HUES64 (cell line): ENCODE measurements around the gene BMAL1.

Experiments used
- H3K27ac ChIP-seq: 2 replicates; pipeline ENCODE4 v1.7.0; 2013; ENCODE audit warnings: low read depth, low read length, inconsistent platforms
- H3K27me3 ChIP-seq: 2 replicates; pipeline ENCODE4 v1.6.1; 2013; ENCODE audit warnings: mild to moderate bottlenecking, low read length; ENCODE audit not compliant: insufficient read depth
- H3K36me3 ChIP-seq: 2 replicates; pipeline ENCODE4 v1.6.1; 2013; ENCODE audit warnings: mild to moderate bottlenecking, low read length; ENCODE audit not compliant: insufficient read depth
- H3K4me1 ChIP-seq: 2 replicates; pipeline ENCODE4 v1.6.1; 2013; ENCODE audit warnings: mild to moderate bottlenecking, low read length, moderate library complexity; ENCODE audit not compliant: insufficient read depth
- H3K4me3 ChIP-seq: 2 replicates; pipeline ENCODE4 v1.5.1; 2013; ENCODE audit warnings: mild to moderate bottlenecking, low read length, moderate library complexity
- H3K9ac ChIP-seq: 2 replicates; pipeline ENCODE4 v1.6.1; 2013; ENCODE audit warnings: mild to moderate bottlenecking, low read depth, low read length
- H3K9me3 ChIP-seq: 2 replicates; pipeline ENCODE4 v1.6.1; 2013; ENCODE audit warnings: low read depth, low read length; ENCODE audit not compliant: insufficient read depth
- WGBS: fragments of 150-250, 120-280 bp; methylation state at CpG from one replicate; pipeline ENCODE4 v1.1.7; 2013; ENCODE audit warnings: missing lambda C conversion rate; 5-methylcytosine and 5-hydroxymethylcytosine counted together

BMAL1 gene

GRCh38 chr11:13292970-13293369 is 15.4 kb downstream of the BMAL1 start:
- H3K27ac ChIP-seq: no peak overlapping the region
- WGBS: 87% methylated on average over 2 of the region's 2 CpGs
- no peaks in the 10 kb centered on the region for H3K4me1 ChIP-seq
- H3K4me3 ChIP-seq: no peak overlapping the region
- no peak overlapping the region for H3K9ac ChIP-seq
- H3K36me3 ChIP-seq: no peaks in the 10 kb centered on the region
- H3K9me3 ChIP-seq: no peaks in the 10 kb centered on the region
- no peaks in the 10 kb centered on the region for H3K27me3 ChIP-seq

GRCh38 chr11:13294178-13294577 is 16.6 kb downstream of the BMAL1 start:
- Histone ChIP-seq H3K4me1 (no peaks in the 10 kb centered on the region), H3K9ac (no peak overlapping the region), H3K27ac (no peak overlapping the region), H3K9me3 (no peaks in the 10 kb centered on the region), H3K36me3 (no peaks in the 10 kb centered on the region), H3K4me3 (no peak overlapping the region), H3K27me3 (no peaks in the 10 kb centered on the region)
- 73% methylated on average over 4 of the region's 4 CpGs for WGBS

- Histone ChIP-seq H3K9me3 (no peaks in the 10 kb centered on the region), H3K9ac (no peak overlapping the region), H3K27ac (no peak overlapping the region), H3K27me3 (no peaks in the 10 kb centered on the region), H3K4me1 (no peaks in the 10 kb centered on the region), H3K4me3 (no peak overlapping the region), H3K36me3 (no peaks in the 10 kb centered on the region)
- 94% methylated on average over 8 of the region's 9 CpGs for WGBS
These were observed 17.4 kb downstream of the BMAL1 start for GRCh38 chr11:13294771-13295579.

GRCh38 chr11:13297308-13297916 is 19.8 kb downstream of the BMAL1 start:
- no peak overlapping the region for H3K9ac ChIP-seq

GRCh38 chr11:13297917-13298356 is 20.3 kb downstream of the BMAL1 start:
- no peak overlapping the region for H3K27ac ChIP-seq
- no peaks in the 10 kb centered on the region for H3K4me1 ChIP-seq
- H3K4me3 ChIP-seq: no peak overlapping the region
- H3K27me3 ChIP-seq: no peaks in the 10 kb centered on the region
- 71% methylated on average over 5 of the region's 5 CpGs for WGBS
- no peaks in the 10 kb centered on the region for H3K36me3 ChIP-seq
- no peak overlapping the region for H3K9ac ChIP-seq
- no peaks in the 10 kb centered on the region for H3K9me3 ChIP-seq

More at GRCh38 chr11:13297308-13297916, 19.8 kb downstream of the BMAL1 start:
- no peaks in the 10 kb centered on the region for H3K4me1 ChIP-seq
- 93% methylated on average over 5 of the region's 5 CpGs for WGBS
- H3K4me3 ChIP-seq: no peak overlapping the region
- no peaks in the 10 kb centered on the region for H3K9me3 ChIP-seq
- H3K27me3 ChIP-seq: no peaks in the 10 kb centered on the region
- H3K36me3 ChIP-seq: no peaks in the 10 kb centered on the region
- H3K27ac ChIP-seq: no peak overlapping the region

- Histone ChIP-seq H3K27ac (no peak overlapping the region), H3K27me3 (no peaks in the 10 kb centered on the region)
- WGBS: 70% methylated on average over 4 of the region's 4 CpGs
These were observed 21.2 kb downstream of the BMAL1 start for GRCh38 chr11:13298765-13299164.

GRCh38 chr11:13301522-13301921 is 23.9 kb downstream of the BMAL1 start:
- no peak overlapping the region for H3K27ac ChIP-seq
- H3K9me3 ChIP-seq: no peaks in the 10 kb centered on the region
- no peaks in the 10 kb centered on the region for H3K4me1 ChIP-seq
- H3K27me3 ChIP-seq: no peaks in the 10 kb centered on the region
- no peak overlapping the region for H3K9ac ChIP-seq
- H3K4me3 ChIP-seq: no peak overlapping the region
- H3K36me3 ChIP-seq: no peaks in the 10 kb centered on the region

More at GRCh38 chr11:13298765-13299164, 21.2 kb downstream of the BMAL1 start:
- Histone ChIP-seq H3K9me3 (no peaks in the 10 kb centered on the region), H3K9ac (no peak overlapping the region), H3K4me3 (no peak overlapping the region), H3K4me1 (no peaks in the 10 kb centered on the region), H3K36me3 (no peaks in the 10 kb centered on the region)

GRCh38 chr11:13302420-13302958 is 24.9 kb downstream of the BMAL1 start:
- Histone ChIP-seq H3K9ac (no peak overlapping the region), H3K9me3 (no peaks in the 10 kb centered on the region), H3K27me3 (no peaks in the 10 kb centered on the region), H3K4me1 (no peaks in the 10 kb centered on the region), H3K36me3 (no peaks in the 10 kb centered on the region), H3K27ac (no peak overlapping the region), H3K4me3 (no peak overlapping the region)
- WGBS: 92% methylated on average over 8 of the region's 8 CpGs

- Histone ChIP-seq H3K9ac (no peak overlapping the region), H3K27me3 (no peaks in the 10 kb centered on the region)
- WGBS: 88% methylated on average over 9 of the region's 10 CpGs
These were observed 26.4 kb downstream of the BMAL1 start for GRCh38 chr11:13303668-13304649.

GRCh38 chr11:13304655-13305335 is 27.2 kb downstream of the BMAL1 start:
- Histone ChIP-seq H3K9ac (no peak overlapping the region), H3K27me3 (no peaks in the 10 kb centered on the region), H3K27ac (no peak overlapping the region), H3K36me3 (no peaks in the 10 kb centered on the region), H3K9me3 (no peaks in the 10 kb centered on the region), H3K4me1 (no peaks in the 10 kb centered on the region), H3K4me3 (no peak overlapping the region)
- 99% methylated on average over 7 of the region's 7 CpGs for WGBS

More at GRCh38 chr11:13303668-13304649, 26.4 kb downstream of the BMAL1 start:
- no peak overlapping the region for H3K27ac ChIP-seq
- H3K4me3 ChIP-seq: no peak overlapping the region
- H3K36me3 ChIP-seq: no peaks in the 10 kb centered on the region
- no peaks in the 10 kb centered on the region for H3K9me3 ChIP-seq
- H3K4me1 ChIP-seq: no peaks in the 10 kb centered on the region
